Panc1 (cell line): ENCODE measurements around the gene P4HA3. TPM values are rescaled to one million over a fixed set of nuclear protein-coding genes. Genes with fewer than 3 reads are reported as not detected.
A peak's percentile ranks its signal among the peaks of the same experiment; 100 is the strongest.

Experiments
- ATAC-seq: fragments of 200-7000 bp; cut with Tn5 transposase; 2 replicates; pipeline ENCODE4 v1.9.1; 2020; ENCODE audit warnings: mild to moderate bottlenecking, moderate library complexity
- BruUV-seq: library from RNA; stranded (reverse); fragments of 400-500 nt; replicated peaks from 2 replicates; lab custom pipeline; 2021; lab: Mats Ljungman, UMichigan
- CTCF ChIA-PET: fragments of 300-600 bp; sonication (Branson Sonifier 250); formaldehyde crosslinking; loops from one replicate; lab custom pipeline; 2022; ENCODE audit warnings: antibody characterized with exemption; lab: Charles Lee
- POLR2A ChIA-PET: fragments of 300-600 bp; sonication (Branson Sonifier 250); formaldehyde crosslinking; loops from one replicate; lab custom pipeline; 2022; ENCODE audit warnings: antibody characterized with exemption; lab: Charles Lee
- DNase-seq: peaks from one replicate; pipeline ENCODE4 v3.0.0-alpha.2; 2010; ENCODE audit warnings: low read depth, low spot score
- H3K27ac ChIP-seq: 2 replicates; pipeline ENCODE4 v1.5.1; 2011; ENCODE audit warnings: mild to moderate bottlenecking, low read length, inconsistent platforms
- H3K27me3 ChIP-seq: fragments of 200-500 bp; sonication (Bioruptor generic); 2 replicates; pipeline ENCODE4 v1.6.0; 2014; ENCODE audit warnings: low read length, inconsistent platforms; ENCODE audit not compliant: control insufficient read depth, insufficient read depth
- H3K36me3 ChIP-seq: fragments of 200-500 bp; sonication (Bioruptor generic); 2 replicates; pipeline ENCODE4 v1.5.1; 2014; ENCODE audit warnings: inconsistent platforms, mild to moderate bottlenecking, low read length, moderate library complexity; ENCODE audit not compliant: control insufficient read depth, insufficient read depth
- H3K4me1 ChIP-seq: 2 replicates; pipeline ENCODE4 v1.5.1; 2011; ENCODE audit warnings: inconsistent platforms, mild to moderate bottlenecking, low read length, moderate library complexity; ENCODE audit not compliant: control insufficient read depth, insufficient read depth
- H3K4me3 ChIP-seq, 2 experiments: 2 replicates each; pipeline ENCODE4 v1.5.1; 2011 to 2012; ENCODE audit warnings: low read depth in 2 of 2, low read length in 2 of 2, mild to moderate bottlenecking in 2 of 2, inconsistent platforms in 1 of 2, moderate library complexity in 1 of 2
- H3K9me3 ChIP-seq: fragments of 200-500 bp; sonication (Bioruptor generic); 2 replicates; pipeline ENCODE4 v1.5.1; 2014; ENCODE audit warnings: low read depth, mild to moderate bottlenecking, inconsistent platforms, low read length, moderate library complexity; ENCODE audit not compliant: control insufficient read depth, insufficient read depth
- CTCF ChIP-seq: fragments of 450-650 bp; IDR thresholded peaks from 2 replicates; pipeline ENCODE4 v1.5.1; 2017; ENCODE audit warnings: mild to moderate bottlenecking
- POLR2AphosphoS5 ChIP-seq: IDR thresholded peaks from 2 replicates; pipeline ENCODE4 v1.6.1; 2012; ENCODE audit warnings: mild to moderate bottlenecking, low read depth, low read length, moderate library complexity
- REST ChIP-seq, 2 experiments: IDR thresholded peaks; 2 replicates each; pipeline ENCODE4 v1.6.1; 2011 to 2012; ENCODE audit warnings: low read depth in 2 of 2, control low read depth in 1 of 2, low read length in 1 of 2, mild to moderate bottlenecking in 1 of 2, moderate library complexity in 1 of 2; ENCODE audit not compliant: insufficient read depth in 1 of 2
- SIN3A ChIP-seq: IDR thresholded peaks from 2 replicates; pipeline ENCODE4 v1.6.1; 2012; ENCODE audit warnings: low read depth, mild to moderate bottlenecking, low read length, moderate library complexity, borderline replicate concordance; ENCODE audit not compliant: insufficient read depth
- TCF7L2 ChIP-seq: IDR thresholded peaks from 2 replicates; pipeline ENCODE4 v1.6.1; 2011; ENCODE audit warnings: mild to moderate bottlenecking, low read depth, low read length, inconsistent platforms
- in situ Hi-C: cut with HindIII; loops from 2 replicates; pipeline ENCODE4 v1.10.0; 2016; ENCODE audit warnings: low sequenced_read_pairs, low pct_unique_long_range_greater_than_20kb
- intact Hi-C: fragments of 100-400 bp; cut with micrococcal nuclease; formaldehyde crosslinking; loops from one replicate; pipeline ENCODE4 v1.10.0; 2022; ENCODE audit not compliant: unreplicated experiment
- total RNA-seq: library from RNA; stranded (reverse); gene quantifications from one replicate; pipeline ENCODE4 v1.2.1, GENCODE V29; 2021; ENCODE audit not compliant: unreplicated experiment

The P4HA3 gene
- total RNA-seq, 1 experiment from 2014 or later = 1.3 TPM

- DNase-seq = no peak
- ChIA-PET POLR2A (no interaction called here), CTCF (interaction anchor here (1.0 kb wide), 1 partner anchor 191 kb away, joined by 3 read pairs; no protein-coding TSS in a partner anchor)
- in situ Hi-C loops (no loop called here), intact Hi-C loops (loop anchor here (2.0 kb wide), 1 partner anchor 191 kb away; no protein-coding TSS in a partner anchor)
- H3K36me3 ChIP-seq = peaks cover 4% of the 10 kb centered on the region; the same call in 1 of the 2 replicates
- H3K4me1 ChIP-seq = no peaks in the 10 kb centered on the region
- no peak for TF ChIP-seq SIN3A
- 0 out of 2 replicates have a peak, but pooled peaks have one; percentile 31 for TF ChIP-seq POLR2AphosphoS5
- TF ChIP-seq REST (IDR thresholded peaks at IDR 0.05; ENCODE audit: insufficient read depth in 1 of 2, low read depth in 2 of 2, low read length in 1 of 2) = no peak
- no peak for TF ChIP-seq CTCF
- TF ChIP-seq TCF7L2 = no peak
- H3K4me3 ChIP-seq = no peak overlapping the region
- H3K27me3 ChIP-seq = peaks cover 3% of the 10 kb centered on the region; the same call in 1 of the 2 replicates
- H3K27ac ChIP-seq = no peak overlapping the region
- H3K9me3 ChIP-seq = peaks cover 6% of the 10 kb centered on the region; the same call in 1 of the 2 replicates
- BruUV-seq = no TSS peak
- ATAC-seq = no peak
These were observed 53.4 kb downstream of the P4HA3 start for GRCh38 chr11:74257959-74258553.

GRCh38 chr11:74256378-74257133 is 54.9 kb downstream of the P4HA3 start:
- Histone ChIP-seq H3K4me1 (no peaks in the 10 kb centered on the region), H3K27ac (no peak overlapping the region), H3K27me3 (no peaks in the 10 kb centered on the region), H3K9me3 (peaks cover 6% of the 10 kb centered on the region; the same call in 1 of the 2 replicates), H3K36me3 (peaks cover 4% of the 10 kb centered on the region), H3K4me3 (no peak overlapping the region)
- TF ChIP-seq POLR2AphosphoS5 (no peak), SIN3A (no peak), REST (IDR thresholded peaks at IDR 0.05; ENCODE audit: insufficient read depth in 1 of 2, low read depth in 2 of 2, low read length in 1 of 2) (no peak), TCF7L2 (no peak), CTCF (no peak)
- ChIA-PET CTCF (interaction anchor here (1.0 to 2.7 kb wide), 8 partner anchors 15 to 314 kb away, joined by 3 to 36 read pairs (median 4); partner anchors contain the start of gene C2CD3), POLR2A (no interaction called here)
- ATAC-seq = no peak
- no peak for DNase-seq
- intact Hi-C loops = loop anchor here (2.0 kb wide), 1 partner anchor 192 kb away; no protein-coding TSS in a partner anchor
- BruUV-seq = no TSS peak
- in situ Hi-C loops = no loop called here
